GM23338 (cell line): Measurements from ENCODE around the gene STAB2.

ENCODE experiments used
- CREB1 ChIP-seq: fragments of 250-450 bp; sonication (Bioruptor Pico); IDR thresholded peaks from 2 replicates; pipeline ENCODE4 v1.5.0; 2020; ENCODE audit warnings: low read depth, mild to moderate bottlenecking, moderate library complexity
- CTCF ChIP-seq, 2 experiments: fragments of 200-600 bp in 1 of 2; sonication (generic) in 1 of 2; conservative IDR thresholded peaks; 2 replicates each; pipeline versions ENCODE4 v1.5.1 to v1.6.1; 2016 to 2017; ENCODE audit warnings: antibody characterized with exemption in 2 of 2, low read depth in 2 of 2, mild to moderate bottlenecking in 2 of 2, moderate library complexity in 1 of 2
- EZH2 ChIP-seq: fragments of 200-600 bp; sonication (generic); IDR thresholded peaks from one replicate; pipeline ENCODE4 v1.8.0; 2017; ENCODE audit warnings: antibody characterized with exemption, mild to moderate bottlenecking, low read depth; ENCODE audit not compliant: unreplicated experiment
- REST ChIP-seq: IDR thresholded peaks from one replicate; pipeline ENCODE4 v1.6.1; 2018; ENCODE audit warnings: antibody characterized with exemption; ENCODE audit not compliant: unreplicated experiment

- TF ChIP-seq EZH2 (no peak), CREB1 (no peak), CTCF (conservative IDR thresholded peaks at IDR 0.05; ENCODE audit: low read depth in 2 of 2) (no peak), REST (no peak)
Measured at GRCh38 chr12:103642240-103642864, 55.3 kb downstream of the STAB2 start.
